Right cardiac atrium (tissue), 5 donors: ENCODE data around the gene TAF1L. TPM values are rescaled to one million over a fixed set of nuclear protein-coding genes. Genes with fewer than 3 reads are reported as not detected.
"Not testable (repeated sequence)": the region's sequence is repeated elsewhere in the genome, so short reads cannot be mapped to it uniquely, and the experiment has no call there.

ENCODE experiments used
- ATAC-seq, 2 donors: fragments of 200-7000 bp; cut with Tn5 transposase; one replicate each; pipeline versions ENCODE4 v1.8.0 to v1.9.1; 2020; ENCODE audit warnings: moderate library complexity in 2 of 2, mild to moderate bottlenecking in 1 of 2
- DNase-seq, 3 donors: peaks; one replicate each; pipeline ENCODE4 v3.0.0-alpha.2; 2020
- H3K27ac ChIP-seq: one replicate; pipeline ENCODE4 v1.5.1; 2013; ENCODE audit warnings: mild to moderate bottlenecking, low read length, control low read depth, moderate library complexity
- H3K27me3 ChIP-seq: one replicate; pipeline ENCODE4 v1.6.1; 2013; ENCODE audit not compliant: control insufficient read depth, insufficient read depth
- H3K4me1 ChIP-seq: one replicate; pipeline ENCODE4 v1.6.1; 2013; ENCODE audit warnings: low read length; ENCODE audit not compliant: control insufficient read depth, insufficient read depth
- H3K4me3 ChIP-seq: one replicate; pipeline ENCODE4 v1.5.1; 2013; ENCODE audit warnings: low read length, control low read depth
- H3K9me3 ChIP-seq: one replicate; pipeline ENCODE4 v1.6.1; 2013; ENCODE audit warnings: low read length; ENCODE audit not compliant: control insufficient read depth
- WGBS: extraction: QIAGEN DNeasy Blood & Tissue Kit; methylation state at CpG from one replicate; pipeline ENCODE4 v1.1.7; 2013; 5-methylcytosine and 5-hydroxymethylcytosine counted together
- intact Hi-C, 4 donors: fragments of 100-400 bp; cut with DNase I; formaldehyde crosslinking; loops; one replicate each; pipeline versions ENCODE4 v1.11.0 to v1.14.0; 2022 to 2023
- polyA plus RNA-seq: library from polyadenylated mRNA; stranded (reverse); fragments of 200-250 nt; gene quantifications from one replicate; pipeline ENCODE4 v1.2.3, GENCODE V29; 2013
- total RNA-seq, 4 donors: library from RNA; stranded (reverse); fragmentation: NEBNext Ultra II Directional; extraction: Animal tissue kit (Norgen Biotek cat#: 25700); gene quantifications; one replicate each; pipeline ENCODE4 v1.2.1, GENCODE V29; 2021
- donor health status: healthy with polysubstance abuse.
- donor health status: DM: no; HTN: yes; CAD: no.
- donor health status: DM: no; HTN: no; CAD: no.
- donor health status: DM: no; HTN: yes; CAD: no; lungs with severe emphysema.
- donor health status: DM: yes; HTN: yes; CAD: no.

The TAF1L gene
- total and polyA plus RNA-seq, 5 donors, result not detected

GRCh38 chr9:32631991-32632390, 3.5 kb downstream of the TAF1L start:
- H3K9me3 ChIP-seq, result no peaks in the 10 kb centered on the region
- H3K4me3 ChIP-seq, result no peak overlapping the region
- H3K27ac ChIP-seq, result no peak overlapping the region
- intact Hi-C loops, result no loop called here
- DNase-seq (no peak), ATAC-seq (no peak)
- no peaks in the 10 kb centered on the region for H3K4me1 ChIP-seq
- no peaks in the 10 kb centered on the region for H3K27me3 ChIP-seq
- 78% methylated on average over 9 of the region's 9 CpGs for WGBS

DNA sequence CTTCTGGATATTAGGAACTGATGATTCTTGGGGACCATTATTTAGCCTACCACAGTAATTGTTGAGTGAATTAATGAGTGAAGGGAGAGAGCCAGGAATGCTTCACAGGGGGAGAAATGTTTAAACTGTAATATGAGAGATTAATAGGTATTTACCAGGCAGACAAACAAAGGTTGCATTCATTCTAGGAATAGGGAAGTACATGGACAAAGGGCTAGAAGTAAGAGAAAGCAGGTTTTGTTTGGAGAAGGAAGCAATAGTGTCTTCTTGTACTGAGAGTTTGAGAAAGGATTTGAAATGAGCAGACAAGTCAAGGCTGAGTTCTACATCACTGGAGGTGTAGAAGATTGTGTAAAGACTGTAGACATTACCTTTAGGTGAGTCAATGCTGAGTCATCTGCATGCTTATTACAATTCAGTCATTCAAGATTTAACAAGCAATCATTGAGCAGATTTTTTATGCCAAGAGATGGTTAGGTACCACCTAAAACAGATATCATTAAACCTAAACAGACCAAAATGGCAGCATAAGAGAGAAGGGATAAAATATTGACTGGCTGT, 8.0 kb downstream of the TAF1L start:
- Histone ChIP-seq H3K9me3 (no peaks in the 10 kb centered on the region), H3K4me1 (no peaks in the 10 kb centered on the region), H3K27me3 (no peaks in the 10 kb centered on the region), H3K4me3 (no peak overlapping the region), H3K27ac (no peak overlapping the region)
- intact Hi-C loops, result no loop called here
- DNase-seq (no peak), ATAC-seq (no peak)

- intact Hi-C loops, result no loop called here
- WGBS, result 83% methylated on average over 2 of the region's 2 CpGs
- no peaks in the 10 kb centered on the region for H3K27me3 ChIP-seq
- ATAC-seq, result no peak
- H3K9me3 ChIP-seq, result no peaks in the 10 kb centered on the region
- no peak overlapping the region for H3K4me3 ChIP-seq
- no peak overlapping the region for H3K27ac ChIP-seq
- H3K4me1 ChIP-seq, result no peaks in the 10 kb centered on the region
- DNase-seq, result no peak
Observed at GRCh38 chr9:32625320-32625719, 10.1 kb downstream of the TAF1L start.

GRCh38 chr9:32622948-32623347, 12.5 kb downstream of the TAF1L start:
- no peak overlapping the region for H3K4me3 ChIP-seq
- 67% methylated on average over 1 of the region's 1 CpG for WGBS
- no peaks in the 10 kb centered on the region for H3K27me3 ChIP-seq
- ATAC-seq (no peak), DNase-seq (no peak)
- H3K9me3 ChIP-seq, result no peaks in the 10 kb centered on the region
- H3K27ac ChIP-seq, result no peak overlapping the region
- intact Hi-C loops, result no loop called here
- no peaks in the 10 kb centered on the region for H3K4me1 ChIP-seq

- H3K27ac ChIP-seq, result no peak overlapping the region
- H3K9me3 ChIP-seq, result no peaks in the 10 kb centered on the region
- WGBS, result 78% methylated on average over 5 of the region's 5 CpGs
- ATAC-seq (no peak), DNase-seq (no peak)
- no peaks in the 10 kb centered on the region for H3K4me1 ChIP-seq
- H3K27me3 ChIP-seq, result no peaks in the 10 kb centered on the region
- H3K4me3 ChIP-seq, result no peak overlapping the region
- intact Hi-C loops, result no loop called here
Observed at GRCh38 chr9:32618261-32618660, 17.2 kb downstream of the TAF1L start.

DNA sequence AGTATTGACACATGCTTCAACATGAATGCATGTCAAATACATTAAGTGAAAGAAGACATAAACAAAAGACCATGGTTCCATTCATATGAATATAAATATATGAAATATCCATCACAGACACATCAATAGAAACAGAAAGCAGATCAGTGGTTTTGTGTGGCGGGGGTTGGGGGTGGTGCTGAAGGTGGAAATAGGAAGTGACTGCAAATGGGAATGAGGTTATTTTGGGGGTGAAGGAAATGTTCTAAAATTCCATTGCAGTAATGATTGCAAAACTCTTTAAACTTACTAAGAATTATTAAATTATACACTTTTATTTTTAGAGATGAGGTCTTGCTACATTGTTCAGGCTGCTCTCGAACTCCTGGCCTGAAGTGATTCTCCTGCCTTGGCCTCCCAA, 28.7 kb downstream of the TAF1L start:
- no peak for DNase-seq
- WGBS, result 73% methylated on average over 2 of the region's 2 CpGs
- H3K27me3 ChIP-seq, result no peaks in the 10 kb centered on the region
- no peaks in the 10 kb centered on the region for H3K9me3 ChIP-seq
- H3K4me1 ChIP-seq, result no peaks in the 10 kb centered on the region
- H3K4me3 ChIP-seq, result no peak overlapping the region
- intact Hi-C loops, result no loop called here
- H3K27ac ChIP-seq, result no peak overlapping the region
- ATAC-seq, result no peak

DNA sequence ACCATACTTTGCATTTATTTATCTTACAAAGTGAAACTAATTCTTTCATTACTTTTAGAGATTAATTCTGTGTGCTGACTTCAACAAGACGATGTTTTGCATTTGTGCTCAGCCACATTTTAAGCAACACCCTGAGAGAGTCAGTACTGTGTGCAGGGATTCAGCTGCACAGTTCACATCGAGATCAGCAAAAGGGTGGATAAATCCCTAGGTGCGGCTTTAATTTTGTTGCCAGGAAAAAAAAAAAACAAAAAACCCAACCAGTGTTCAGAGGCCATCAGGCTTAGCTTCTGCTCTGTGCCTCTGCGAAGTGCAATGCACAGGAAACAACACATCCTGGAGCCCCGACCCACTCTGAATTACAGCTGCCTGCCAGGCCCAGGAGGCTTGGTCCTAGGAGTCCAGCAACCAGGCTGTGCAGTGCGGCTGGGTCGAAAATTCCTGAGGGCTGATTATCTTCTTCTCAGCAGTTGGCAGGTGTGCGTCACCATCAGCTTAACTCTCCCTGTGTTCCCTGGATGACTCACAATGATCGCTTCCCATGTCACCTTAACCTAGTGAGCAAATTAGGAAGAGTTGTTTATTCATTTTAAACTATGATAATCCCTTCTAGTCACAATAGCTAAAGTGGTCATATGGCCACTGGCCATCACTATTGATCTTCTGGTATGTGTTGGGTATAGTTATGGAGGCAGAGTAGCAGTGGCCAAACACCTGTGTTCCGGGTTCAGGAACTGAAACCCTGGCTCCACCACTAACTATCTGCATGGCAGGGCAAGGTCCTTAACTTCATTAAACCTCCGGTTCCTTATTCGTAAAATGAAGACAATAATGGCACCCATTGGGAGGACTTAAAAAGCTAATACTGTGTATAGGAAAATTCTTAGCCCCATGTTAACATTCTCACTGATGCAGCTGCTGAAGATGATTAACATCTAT, 31.3 kb downstream of the TAF1L start:
- no peak overlapping the region for H3K27ac ChIP-seq
- WGBS, result 65% methylated on average over 12 of the region's 12 CpGs
- DNase-seq (no peak), ATAC-seq (no peak)
- H3K4me1 ChIP-seq, result no peaks in the 10 kb centered on the region
- intact Hi-C loops, result no loop called here
- no peaks in the 10 kb centered on the region for H3K27me3 ChIP-seq
- no peaks in the 10 kb centered on the region for H3K9me3 ChIP-seq
- no peak overlapping the region for H3K4me3 ChIP-seq

DNA sequence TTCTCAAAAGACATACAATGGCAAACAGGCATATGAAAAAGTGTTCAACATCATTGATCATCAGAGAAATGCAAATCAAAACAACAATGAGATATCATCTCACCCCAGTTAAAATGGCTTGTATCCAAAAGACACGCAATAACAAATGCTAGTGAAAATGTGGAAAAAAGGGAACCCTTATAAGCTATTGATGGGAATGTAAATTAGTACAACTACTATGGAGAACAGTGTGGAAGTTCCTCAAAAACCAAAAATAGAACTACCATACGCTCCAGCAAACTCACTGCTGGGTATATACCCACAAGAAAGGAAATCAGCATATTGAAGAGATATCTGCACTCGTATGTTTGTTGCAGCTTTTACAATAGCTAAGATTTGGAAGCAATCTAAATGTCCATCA, 36.4 kb downstream of the TAF1L start:
- H3K4me3 ChIP-seq, H3K4me1 ChIP-seq, H3K27ac ChIP-seq, ATAC-seq, H3K27me3 ChIP-seq, H3K9me3 ChIP-seq, intact Hi-C loops, DNase-seq: not testable (repeated sequence)
- WGBS, result 67% methylated on average over 3 of the region's 3 CpGs

- H3K4me1 ChIP-seq, result no peaks in the 10 kb centered on the region
- H3K9me3 ChIP-seq, result no peaks in the 10 kb centered on the region
- H3K27ac ChIP-seq, result no peak overlapping the region
- no peak for ATAC-seq
- no peaks in the 10 kb centered on the region for H3K27me3 ChIP-seq
- intact Hi-C loops, result no loop called here
- no peak overlapping the region for H3K4me3 ChIP-seq
- DNase-seq, result no peak
Observed at GRCh38 chr9:32596936-32597335, 38.5 kb downstream of the TAF1L start.

- Histone ChIP-seq H3K4me1 (no peaks in the 10 kb centered on the region), H3K27me3 (no peaks in the 10 kb centered on the region), H3K27ac (no peak overlapping the region), H3K9me3 (no peaks in the 10 kb centered on the region), H3K4me3 (no peak overlapping the region)
- 65% methylated on average over 4 of the region's 4 CpGs for WGBS
- ATAC-seq (no peak), DNase-seq (no peak)
- intact Hi-C loops, result no loop called here
Observed at GRCh38 chr9:32596096-32596865, 39.2 kb downstream of the TAF1L start.

GRCh38 chr9:32590898-32591297, 44.6 kb downstream of the TAF1L start:
- H3K4me3 ChIP-seq, result no peak overlapping the region
- H3K4me1 ChIP-seq, result no peaks in the 10 kb centered on the region
- DNase-seq, result no peak
- H3K27me3 ChIP-seq, result no peaks in the 10 kb centered on the region
- ATAC-seq, result no peak
- WGBS, result 50% methylated on average over 1 of the region's 1 CpG
- intact Hi-C loops, result no loop called here
- H3K27ac ChIP-seq, result no peak overlapping the region
- no peaks in the 10 kb centered on the region for H3K9me3 ChIP-seq
